PC-9 (cell line): ENCODE data around the gene HBEGF. TPM values are rescaled to one million over a fixed set of nuclear protein-coding genes. Genes with fewer than 3 reads are reported as not detected.

Experiments
- BruUV-seq: library from RNA; stranded (reverse); fragments of 400-500 nt; replicated peaks from 2 replicates; lab custom pipeline; 2021; lab: Mats Ljungman, UMichigan
- CTCF ChIA-PET: fragments of 300-600 bp; sonication (Branson Sonifier 250); formaldehyde crosslinking; loops from one replicate; lab custom pipeline; 2022; ENCODE audit warnings: antibody characterized with exemption; lab: Charles Lee
- POLR2A ChIA-PET: fragments of 300-600 bp; sonication (Branson Sonifier 250); formaldehyde crosslinking; loops from one replicate; lab custom pipeline; 2022; ENCODE audit warnings: antibody characterized with exemption; ENCODE audit not compliant: unreplicated experiment; lab: Charles Lee
- DNase-seq, 2 experiments: peaks; one replicate each; pipeline versions ENCODE4 v3.0.0 to v3.0.0-alpha.2; 2015 to 2022; ENCODE audit warnings: mixed read lengths in 1 of 2
- H2AFZ ChIP-seq: fragments of 200-600 bp; sonication (generic); 2 replicates; pipeline ENCODE4 v1.8.1; 2017; ENCODE audit warnings: antibody characterized with exemption
- H3F3A ChIP-seq: fragments of 200-600 bp; sonication (generic); 2 replicates; pipeline ENCODE4 v1.8.1; 2017; ENCODE audit warnings: antibody characterized with exemption, mild to moderate bottlenecking, low read depth; ENCODE audit not compliant: insufficient read depth
- H3K27ac ChIP-seq: fragments of 200-600 bp; sonication (generic); 2 replicates; pipeline ENCODE4 v1.6.1; 2016; ENCODE audit warnings: mixed run types
- H3K27me3 ChIP-seq: fragments of 200-600 bp; sonication (generic); 2 replicates; pipeline ENCODE4 v1.6.1; 2016; ENCODE audit warnings: low read depth, mixed run types; ENCODE audit not compliant: insufficient read depth
- H3K36me3 ChIP-seq: fragments of 200-600 bp; sonication (generic); 2 replicates; pipeline ENCODE4 v1.6.1; 2016; ENCODE audit warnings: low read depth, mixed run types
- H3K4me1 ChIP-seq: fragments of 200-600 bp; sonication (generic); replicated peaks from 2 replicates; pipeline ENCODE4 v1.6.1; 2016; ENCODE audit warnings: mixed run types; ENCODE audit not compliant: insufficient read depth
- H3K4me2 ChIP-seq: fragments of 200-600 bp; sonication (generic); 2 replicates; pipeline ENCODE4 v1.6.1; 2017; ENCODE audit warnings: mixed run types
- H3K4me3 ChIP-seq: fragments of 200-600 bp; sonication (generic); 2 replicates; pipeline ENCODE4 v1.6.1; 2016; ENCODE audit warnings: mixed run types
- H3K79me2 ChIP-seq: fragments of 200-600 bp; sonication (generic); 2 replicates; pipeline ENCODE4 v1.6.1; 2017; ENCODE audit warnings: low read depth, mixed run types
- H3K9me2 ChIP-seq: fragments of 200-600 bp; sonication (generic); 2 replicates; pipeline ENCODE4 v1.8.1; 2017; ENCODE audit warnings: mild to moderate bottlenecking; ENCODE audit not compliant: insufficient read depth
- H3K9me3 ChIP-seq: fragments of 200-600 bp; sonication (generic); 2 replicates; pipeline ENCODE4 v1.8.1; 2016; ENCODE audit warnings: low read depth; ENCODE audit not compliant: insufficient read depth
- H4K20me1 ChIP-seq: fragments of 200-600 bp; sonication (generic); 2 replicates; pipeline ENCODE4 v1.8.1; 2017; ENCODE audit not compliant: insufficient read depth
- CTCF ChIP-seq: fragments of 200-600 bp; sonication (generic); conservative IDR thresholded peaks from 2 replicates; pipeline ENCODE4 v1.6.1; 2017; ENCODE audit warnings: mixed run types, antibody characterized with exemption, mild to moderate bottlenecking, moderate library complexity
- EZH2 ChIP-seq: fragments of 200-600 bp; sonication (generic); IDR thresholded peaks from 2 replicates; pipeline ENCODE4 v1.8.0; 2017; ENCODE audit warnings: antibody characterized with exemption, low read depth
- intact Hi-C: fragments of 100-400 bp; cut with micrococcal nuclease; formaldehyde crosslinking; loops from one replicate; pipeline ENCODE4 v1.10.0; 2022; ENCODE audit not compliant: unreplicated experiment
- total RNA-seq: library from RNA; stranded (reverse); gene quantifications from 2 replicates; pipeline ENCODE4 v1.2.3, GENCODE V29; 2021

HBEGF gene
- total RNA-seq, 1 experiment from 2014 or later, result 9.0 TPM

GRCh38 chr5:140297283-140297682 lies 49.1 kb downstream of the HBEGF start:
- H3K36me3 ChIP-seq, result peaks cover 28% of the 10 kb centered on the region
- H2AFZ ChIP-seq, result no peak overlapping the region
- no peaks in the 10 kb centered on the region for H4K20me1 ChIP-seq
- TF ChIP-seq CTCF (no peak), EZH2 (no peak)
- peaks cover 76% of the 10 kb centered on the region for H3K4me1 ChIP-seq
- H3K27me3 ChIP-seq, result no peaks in the 10 kb centered on the region
- H3K9me3 ChIP-seq, result no peaks in the 10 kb centered on the region
- no TSS peak for BruUV-seq
- H3K9me2 ChIP-seq, result no peaks in the 10 kb centered on the region
- no peak overlapping the region for H3K4me2 ChIP-seq
- DNase-seq, result no peak
- intact Hi-C loops, result no loop called here
- peaks cover 34% of the 10 kb centered on the region for H3F3A ChIP-seq
- H3K79me2 ChIP-seq, result peaks cover 90% of the 10 kb centered on the region
- no peak overlapping the region for H3K4me3 ChIP-seq
- H3K27ac ChIP-seq, result 0 out of 2 replicates have a peak overlapping the region, but pooled peaks have one; percentile 20
- ChIA-PET CTCF (interaction anchor here (0.6 kb wide), 1 partner anchor 430 kb away, joined by 3 read pairs; no protein-coding TSS in a partner anchor), POLR2A (no interaction called here)

GRCh38 chr5:140296289-140296688 lies 50.1 kb downstream of the HBEGF start:
- intact Hi-C loops, result no loop called here
- POLR2A ChIA-PET, result no interaction called here

GRCh38 chr5:140295414-140295813 lies 51.0 kb downstream of the HBEGF start:
- H3K9me3 ChIP-seq, result no peaks in the 10 kb centered on the region
- H4K20me1 ChIP-seq, result no peaks in the 10 kb centered on the region
- no TSS peak for BruUV-seq
- TF ChIP-seq CTCF (no peak), EZH2 (no peak)
- no peaks in the 10 kb centered on the region for H3K9me2 ChIP-seq
- H3K27ac ChIP-seq, result peak overlapping the region; percentile 45
- H2AFZ ChIP-seq, result no peak overlapping the region
- H3K79me2 ChIP-seq, result peaks cover 90% of the 10 kb centered on the region
- peak overlapping the region; percentile 44 for H3K4me2 ChIP-seq
- H3K4me3 ChIP-seq, result no peak overlapping the region
- H3F3A ChIP-seq, result peaks cover 29% of the 10 kb centered on the region
- peaks cover 60% of the 10 kb centered on the region for H3K4me1 ChIP-seq
- H3K36me3 ChIP-seq, result peaks cover 32% of the 10 kb centered on the region
- no peaks in the 10 kb centered on the region for H3K27me3 ChIP-seq
- ChIA-PET CTCF (interaction anchor here (1.1 kb wide), 2 partner anchors 34 to 50 kb away, joined by 3 to 6 read pairs; no protein-coding TSS in a partner anchor), POLR2A (interaction anchor here (0.6 to 1.0 kb wide), 3 partner anchors 50 to 690 kb away, joined by 3 to 24 read pairs (median 4); no protein-coding TSS in a partner anchor)
- DNase-seq, result peak; percentile 62 to 92
- intact Hi-C loops, result loop anchor here (2.0 kb wide), 1 partner anchor 45 kb away; no protein-coding TSS in a partner anchor

More at GRCh38 chr5:140296289-140296688, 50.1 kb downstream of the HBEGF start:
- DNase-seq, result no peak
- H3K4me1 ChIP-seq, result peaks cover 69% of the 10 kb centered on the region
- no peaks in the 10 kb centered on the region for H3K27me3 ChIP-seq
- peaks cover 28% of the 10 kb centered on the region for H3K36me3 ChIP-seq
- H3K27ac ChIP-seq, result peak overlapping the region; percentile 45
- H3K9me3 ChIP-seq, result no peaks in the 10 kb centered on the region
- no TSS peak for BruUV-seq
- TF ChIP-seq EZH2 (no peak), CTCF (no peak)
- peaks cover 34% of the 10 kb centered on the region for H3F3A ChIP-seq
- no peaks in the 10 kb centered on the region for H3K9me2 ChIP-seq
- no peak overlapping the region for H2AFZ ChIP-seq
- H3K79me2 ChIP-seq, result peaks cover 90% of the 10 kb centered on the region
- CTCF ChIA-PET, result no interaction called here
- H4K20me1 ChIP-seq, result no peaks in the 10 kb centered on the region
- no peak overlapping the region for H3K4me2 ChIP-seq
- no peak overlapping the region for H3K4me3 ChIP-seq
